NCI-H128 (cell line): ENCODE results near the gene PPIB.

ENCODE experiments used
- DNase-seq: peaks from one replicate; lab custom pipeline; 2025; ENCODE audit not compliant: unreplicated experiment; lab: John Stamatoyannopoulos, UW

PPIB gene

GRCh38 chr15:64158363-64159134 lies 4.3 kb downstream of the PPIB start:
- DNase-seq, result no peak

- no peak for DNase-seq
Measured at GRCh38 chr15:64157599-64158125, 5.2 kb downstream of the PPIB start.

GRCh38 chr15:64156652-64157331 lies 6.0 kb downstream of the PPIB start:
- DNase-seq, result no peak

- DNase-seq, result no peak
Measured at GRCh38 chr15:64155802-64156651, 6.8 kb downstream of the PPIB start.

- DNase-seq, result peak; percentile 76
Measured at GRCh38 chr15:64153480-64154367, 9.1 kb downstream of the PPIB start.

- DNase-seq, result no peak
Measured at GRCh38 chr15:64152507-64153387, 10.1 kb downstream of the PPIB start.

- DNase-seq, result peak; percentile 6
Measured at GRCh38 chr15:64151727-64152506, 10.9 kb downstream of the PPIB start, which contains the start of gene SNX22. TSS of gene SNX22 (plus strand) at chr15:64151731. CDS start at chr15:64151776, 45 bp downstream.

GRCh38 chr15:64149893-64150578 lies 12.8 kb downstream of the PPIB start:
- DNase-seq, result no peak

GRCh38 chr15:64149424-64149823 lies 13.4 kb downstream of the PPIB start:
- DNase-seq, result no peak

- DNase-seq, result no peak
Measured at GRCh38 chr15:64148581-64148980, 14.2 kb downstream of the PPIB start.

- no peak for DNase-seq
Measured at GRCh38 chr15:64148168-64148567, 14.7 kb downstream of the PPIB start.

- no peak for DNase-seq
Measured at GRCh38 chr15:64146885-64147681, 15.7 kb downstream of the PPIB start.

- no peak for DNase-seq
Measured at GRCh38 chr15:64146520-64146884, 16.3 kb downstream of the PPIB start.

- DNase-seq, result no peak
Measured at GRCh38 chr15:64146041-64146440, 16.8 kb downstream of the PPIB start.

- DNase-seq, result no peak
Measured at GRCh38 chr15:64144565-64145281, 18.1 kb downstream of the PPIB start.

- DNase-seq, result no peak
Measured at GRCh38 chr15:64144192-64144564, 18.6 kb downstream of the PPIB start.

- DNase-seq, result no peak
Measured at GRCh38 chr15:64143276-64143675, 19.5 kb downstream of the PPIB start.
